SK-N-DZ (cell line): ENCODE data around the gene CDC34. TPM values are rescaled to one million over a fixed set of nuclear protein-coding genes. Genes with fewer than 3 reads are reported as not detected.

Source experiments
- DNase-seq: peaks from one replicate; pipeline ENCODE4 v3.0.0-alpha.2; 2015; ENCODE audit warnings: low spot score
- polyA plus RNA-seq, 2 experiments: library from polyadenylated mRNA; depleted of rRNA; stranded (reverse); fragments of >200 nt; gene quantifications; 2 replicates each; pipeline ENCODE4 v1.2.3, GENCODE V29; 2014

The CDC34 gene, protein sequence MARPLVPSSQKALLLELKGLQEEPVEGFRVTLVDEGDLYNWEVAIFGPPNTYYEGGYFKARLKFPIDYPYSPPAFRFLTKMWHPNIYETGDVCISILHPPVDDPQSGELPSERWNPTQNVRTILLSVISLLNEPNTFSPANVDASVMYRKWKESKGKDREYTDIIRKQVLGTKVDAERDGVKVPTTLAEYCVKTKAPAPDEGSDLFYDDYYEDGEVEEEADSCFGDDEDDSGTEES
- polyA plus RNA-seq (2014; cell fraction: cytosol; rRNA removed) = 139 and 213 TPM in 2 replicates
- 181 and 217 TPM in 2 replicates for polyA plus RNA-seq (2014; cell fraction: nucleus; rRNA removed)

DNA sequence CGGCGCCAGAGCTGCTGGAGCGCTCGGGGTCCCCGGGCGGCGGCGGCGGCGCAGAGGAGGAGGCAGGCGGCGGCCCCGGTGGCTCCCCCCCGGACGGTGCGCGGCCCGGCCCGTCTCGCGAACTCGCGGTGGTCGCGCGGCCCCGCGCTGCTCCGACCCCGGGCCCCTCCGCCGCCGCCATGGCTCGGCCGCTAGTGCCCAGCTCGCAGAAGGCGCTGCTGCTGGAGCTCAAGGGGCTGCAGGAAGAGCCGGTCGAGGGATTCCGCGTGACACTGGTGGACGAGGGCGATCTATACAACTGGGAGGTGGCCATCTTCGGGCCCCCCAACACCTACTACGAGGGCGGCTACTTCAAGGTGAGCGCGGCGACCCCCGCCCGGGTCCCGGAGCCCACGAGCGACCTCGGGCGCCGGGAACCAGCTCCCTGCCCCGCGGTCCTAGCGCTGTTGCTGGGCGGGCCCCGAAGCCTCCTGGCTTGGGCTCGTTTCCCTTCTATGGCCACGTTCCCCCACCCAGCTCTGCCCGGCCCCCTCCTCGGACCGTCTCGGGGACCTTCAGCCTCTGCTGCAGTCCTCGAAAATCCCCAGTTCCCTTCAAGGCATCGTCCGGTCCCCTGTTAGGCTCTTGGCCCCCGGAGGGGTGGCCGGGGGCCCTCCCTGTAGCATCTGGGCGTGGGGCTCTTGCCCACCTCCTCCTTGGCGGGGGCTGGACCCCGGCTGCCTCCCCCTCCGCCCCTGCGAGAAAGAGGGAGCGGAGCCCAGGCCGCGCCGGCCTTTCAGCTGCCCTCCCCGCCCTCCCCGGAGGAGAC lies at the start of gene CDC34:
Gene CDC34, plus strand, starts transcription at position 8 of the 808 bp plus-strand sequence. Its CDS starts 172 bp downstream, at position 180.
- no peak for DNase-seq

- DNase-seq = no peak
These were observed 49.1 kb upstream of the CDC34 start for GRCh38 chr19:482186-483041.

DNA sequence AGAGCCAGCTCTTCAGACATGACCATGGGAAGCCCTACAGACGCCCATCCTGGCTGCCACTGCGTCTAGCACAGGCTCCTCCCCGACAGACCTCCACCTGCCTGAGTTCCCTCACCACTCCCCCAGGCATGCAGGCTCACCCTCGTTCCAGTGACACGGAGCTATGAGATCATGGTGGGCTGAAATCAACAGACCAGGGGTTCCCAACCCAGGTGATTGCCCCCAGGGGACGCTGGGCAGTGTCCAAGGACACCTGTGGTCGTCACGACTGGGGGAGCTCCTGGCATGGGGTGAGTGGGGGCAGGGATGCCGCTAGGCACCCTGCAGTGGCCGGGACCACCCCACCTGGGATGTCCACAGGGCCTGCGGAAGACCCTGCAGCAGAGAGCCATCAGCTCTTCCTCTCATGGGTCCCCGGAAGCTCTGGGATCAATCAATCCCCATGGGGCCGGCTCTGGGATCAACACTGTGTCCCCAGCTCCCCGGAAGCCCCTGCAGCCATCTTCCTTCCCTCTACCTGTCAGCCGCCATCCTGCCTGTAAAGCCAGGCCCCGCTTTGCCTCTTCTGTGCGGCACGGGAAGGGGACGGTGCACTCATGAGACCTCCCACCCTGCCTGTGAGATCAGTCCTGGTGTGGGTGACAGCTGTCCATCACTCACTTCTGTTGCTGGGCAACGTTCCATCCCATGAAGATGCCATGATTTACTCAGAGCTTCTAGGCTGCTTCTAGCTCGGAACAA lies 48.1 kb upstream of the CDC34 start:
- DNase-seq = no peak

DNA sequence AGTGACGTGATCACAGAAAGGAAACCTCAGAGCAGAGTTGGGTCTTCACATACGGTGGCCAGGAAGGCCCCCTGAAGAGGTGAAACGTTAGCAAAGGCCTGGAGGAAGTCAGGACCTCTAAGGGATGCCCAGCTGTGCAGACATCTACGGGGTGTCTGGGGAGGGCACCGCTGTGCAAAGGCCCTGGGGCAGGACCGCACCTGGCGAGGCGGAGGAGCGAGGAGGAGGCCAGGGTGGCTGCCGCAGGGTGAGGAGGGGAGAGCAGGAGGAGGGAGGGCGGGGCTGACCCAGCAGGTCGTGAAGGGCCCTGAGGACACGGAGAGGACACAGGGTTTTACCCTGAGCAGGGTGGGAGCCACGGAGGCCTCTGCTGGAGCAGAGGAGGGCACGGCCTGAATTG lies 47.1 kb upstream of the CDC34 start:
- DNase-seq = no peak

DNA sequence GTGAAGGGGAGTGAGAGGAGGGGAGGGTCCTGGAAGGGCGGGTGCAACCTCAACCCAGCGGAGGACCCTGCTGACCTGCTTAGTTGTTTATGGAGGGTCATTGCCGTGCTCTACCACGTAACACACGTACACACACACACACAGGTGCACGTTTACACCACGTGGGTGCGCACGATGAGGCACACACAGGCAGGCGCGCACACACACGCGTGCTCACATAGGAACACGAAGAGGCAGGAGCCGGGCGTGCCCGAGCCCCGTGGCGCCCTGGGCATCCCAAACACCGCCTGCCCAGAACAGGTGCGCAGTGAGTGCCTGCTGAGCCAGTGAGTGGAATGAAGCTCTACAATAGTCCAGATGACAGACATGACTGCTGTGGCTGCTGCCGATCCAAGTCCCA lies 46.5 kb upstream of the CDC34 start:
- DNase-seq = no peak

DNA sequence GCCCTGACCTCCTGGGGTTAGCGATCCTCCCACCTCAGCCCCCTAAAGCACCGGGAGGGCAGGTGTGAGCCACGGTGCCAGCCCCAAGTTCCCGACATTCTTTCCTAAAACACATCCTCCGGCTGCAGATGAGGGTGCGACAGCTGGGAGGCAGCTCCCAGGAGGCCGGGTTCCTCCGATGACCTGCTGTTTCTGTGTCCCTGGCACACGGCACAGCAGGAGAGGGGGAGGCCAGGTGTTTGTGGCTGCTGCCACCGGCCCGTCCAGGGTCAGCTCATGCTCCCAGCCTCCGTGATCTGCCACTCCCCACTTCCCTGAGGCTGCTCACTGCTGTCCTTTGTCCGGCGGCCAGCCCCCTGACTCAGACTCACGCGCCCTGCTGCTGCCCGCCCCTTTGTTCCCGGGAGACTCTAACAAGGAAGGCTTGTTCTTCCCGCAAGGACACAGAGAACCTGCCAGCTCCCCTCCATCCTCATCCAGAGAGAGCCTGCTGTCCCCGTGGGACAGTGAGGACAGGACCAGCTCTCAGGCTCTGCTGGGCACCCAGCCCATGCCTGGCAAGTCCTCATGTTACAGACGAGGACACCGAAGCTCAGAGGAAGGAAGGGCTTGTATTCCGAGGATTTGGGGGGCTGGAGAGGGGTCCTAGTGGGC lies 45.9 kb upstream of the CDC34 start:
- no peak for DNase-seq

GRCh38 chr19:488505-489417 lies 42.8 kb upstream of the CDC34 start:
- DNase-seq = peak; percentile 91

DNA sequence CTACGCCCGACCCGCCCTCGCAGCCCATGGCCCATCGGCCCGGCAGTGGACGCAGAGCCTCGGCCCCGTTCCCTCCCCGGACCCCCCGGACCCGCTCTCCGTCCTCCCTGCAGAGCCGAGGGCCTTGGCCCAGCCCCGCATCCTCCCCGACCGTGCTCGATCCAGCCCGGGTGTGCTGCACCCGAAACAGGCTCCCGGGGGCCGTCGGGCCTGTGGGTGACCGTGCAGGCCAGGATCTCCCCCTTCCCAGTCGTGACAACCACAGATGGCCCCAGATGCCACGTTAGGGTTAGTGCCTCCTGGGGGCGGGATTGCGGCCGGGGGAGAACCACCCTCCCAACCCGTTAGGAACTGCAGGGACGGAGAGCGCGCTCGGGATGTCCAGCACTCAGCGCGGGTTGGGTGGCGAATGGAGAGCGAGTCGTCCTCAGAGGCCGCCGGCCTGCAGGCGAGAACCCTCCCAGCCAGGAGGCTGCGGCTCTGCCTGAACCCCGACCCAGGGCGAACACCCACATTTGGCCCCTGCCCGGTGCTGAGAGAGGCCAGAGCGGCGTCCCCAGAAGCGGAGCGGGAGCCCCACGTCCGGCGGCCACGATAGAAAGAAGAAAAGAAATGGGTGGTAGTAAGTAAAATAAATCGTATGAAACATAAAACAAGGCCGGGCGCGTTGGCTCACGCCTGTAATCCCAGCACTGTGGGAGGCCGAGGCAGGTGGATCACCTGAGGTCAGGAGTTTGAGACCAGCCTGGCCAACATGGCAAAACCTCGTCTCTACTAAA lies 42.0 kb upstream of the CDC34 start:
- DNase-seq = no peak

DNA sequence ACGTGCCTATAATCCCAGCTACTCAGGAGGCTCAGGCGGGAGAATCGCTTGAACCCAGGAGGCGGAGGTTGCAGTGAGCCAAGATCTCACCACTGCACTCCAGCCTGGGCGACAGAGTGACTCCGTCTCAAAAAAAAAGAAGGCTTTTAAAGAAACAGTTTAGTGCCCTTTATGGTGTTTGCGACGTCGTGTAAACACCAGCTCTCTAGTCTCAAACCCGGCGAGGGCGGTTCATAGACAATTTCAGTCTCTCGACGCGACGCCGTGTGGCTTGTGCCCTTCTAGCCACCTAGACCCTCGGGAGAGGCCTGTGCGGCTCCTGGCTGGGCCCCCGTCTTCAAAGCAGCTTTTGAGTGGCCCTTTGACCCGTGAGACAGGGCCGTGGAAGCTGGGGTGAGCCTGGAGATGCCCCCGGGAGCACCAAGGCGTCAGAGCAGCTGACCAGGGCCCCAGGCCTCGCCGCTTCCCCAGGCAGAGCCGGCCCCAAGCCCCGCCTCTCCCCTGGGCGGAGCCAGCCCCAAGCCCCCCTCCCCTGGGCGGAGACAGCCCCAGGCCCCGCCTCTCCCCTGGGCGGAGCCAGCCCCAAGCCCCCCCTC lies 40.3 kb upstream of the CDC34 start:
- DNase-seq = no peak

DNA sequence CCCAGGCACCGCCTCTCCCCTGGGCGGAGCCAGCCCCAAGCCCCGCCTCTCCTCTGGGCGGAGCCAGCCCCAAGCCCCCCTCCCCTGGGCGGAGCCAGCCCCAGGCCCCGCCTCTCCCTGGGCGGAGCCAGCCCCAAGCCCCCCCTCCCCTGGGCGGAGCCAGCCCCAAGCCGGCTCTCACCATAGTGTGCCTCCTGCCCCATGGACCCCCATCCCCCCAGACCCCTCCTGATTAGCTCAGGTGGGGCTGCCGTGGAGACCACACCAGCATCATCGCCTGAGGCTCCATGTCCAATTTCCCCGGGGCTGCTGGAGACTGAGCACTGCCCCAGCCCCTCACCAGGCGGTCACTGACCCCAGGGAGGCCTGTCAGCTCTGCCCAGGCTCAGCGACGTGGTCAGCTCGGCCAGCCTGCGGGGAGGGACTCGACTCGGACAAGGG lies 39.4 kb upstream of the CDC34 start:
- no peak for DNase-seq

- DNase-seq = no peak
These were observed 38.0 kb upstream of the CDC34 start for GRCh38 chr19:493391-494170.

GRCh38 chr19:494171-495080 lies 37.1 kb upstream of the CDC34 start:
- no peak for DNase-seq

- DNase-seq = no peak
These were observed 36.5 kb upstream of the CDC34 start for GRCh38 chr19:495081-495401.

DNA sequence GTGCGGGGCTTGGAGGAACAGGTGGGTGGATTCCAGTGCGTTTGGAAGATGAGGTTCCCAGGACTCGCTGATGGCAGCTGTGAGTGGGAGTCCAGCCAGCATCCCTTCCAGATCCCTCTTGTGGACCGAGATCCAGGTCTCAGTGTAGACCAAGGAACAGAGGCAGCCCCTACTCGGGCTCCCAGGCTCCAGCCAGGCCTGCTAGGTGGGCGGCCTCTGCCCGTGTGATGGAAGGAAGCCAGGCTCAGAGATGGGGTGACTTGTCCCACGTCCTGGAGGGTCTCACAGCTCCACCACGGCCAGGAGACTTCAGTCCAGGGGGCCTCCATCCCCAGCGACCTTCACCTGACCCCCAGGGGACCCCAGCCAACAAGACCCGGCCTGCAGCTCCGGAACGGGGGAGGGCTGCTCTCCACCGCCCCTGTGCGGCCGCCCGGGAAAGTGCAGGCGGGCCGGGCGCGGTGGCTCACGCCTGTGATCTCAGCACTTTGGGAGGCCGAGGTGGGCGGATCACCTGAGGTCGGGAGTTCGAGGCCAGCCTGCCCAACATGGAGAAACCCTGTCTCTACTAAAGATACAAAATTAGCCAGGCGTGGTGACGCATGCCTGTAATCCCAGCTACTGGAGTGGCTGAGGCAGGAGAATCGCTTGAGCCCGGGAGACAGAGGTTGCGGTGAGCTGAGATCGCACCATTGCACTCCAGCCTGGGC lies 36.0 kb upstream of the CDC34 start:
- peak; percentile 86 for DNase-seq

GRCh38 chr19:496112-496665 lies 35.4 kb upstream of the CDC34 start, which contains the start of gene MADCAM1:
Gene MADCAM1, plus strand, starts transcription at chr19:496486. Its CDS starts 14 bp downstream, at chr19:496500.
- no peak for DNase-seq

DNA sequence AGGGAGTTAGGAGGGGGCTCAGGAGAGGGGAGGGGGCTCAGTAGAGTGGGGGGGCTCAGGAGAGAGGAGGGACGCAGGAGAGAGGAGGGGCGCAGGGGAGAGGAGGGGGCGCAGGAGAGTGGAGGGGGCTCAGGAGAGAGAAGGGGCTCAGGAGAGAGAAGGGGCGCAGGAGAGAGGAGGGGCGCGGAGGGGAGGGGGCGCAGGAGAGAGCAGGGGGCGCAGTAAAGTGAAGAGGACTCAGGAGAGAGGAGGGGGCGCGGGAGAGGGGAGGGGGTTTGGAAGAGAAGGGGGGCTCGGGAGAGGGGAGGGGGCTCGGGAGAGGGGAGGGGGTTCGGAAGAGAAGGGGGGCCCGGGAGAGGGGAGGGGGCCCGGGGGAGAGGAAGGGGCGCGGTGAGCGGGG lies 34.6 kb upstream of the CDC34 start:
- DNase-seq = no peak
